IMR-90 (cell line): ENCODE data around the gene TFAP2A. TPM values are rescaled to one million over a fixed set of nuclear protein-coding genes. Genes with fewer than 3 reads are reported as not detected.

Experiments used
- ATAC-seq: fragments of 200-7000 bp; cut with Tn5 transposase; 2 replicates; pipeline ENCODE4 v1.9.1; 2020; ENCODE audit warnings: low read depth, mild to moderate bottlenecking, moderate library complexity
- BruUV-seq: library from RNA; stranded (reverse); fragments of 400-500 nt; replicated peaks from 2 replicates; lab custom pipeline; 2021; lab: Mats Ljungman, UMichigan
- CTCF ChIA-PET: fragments of 300-600 bp; formaldehyde crosslinking; extraction: SDS; loops from one replicate; lab custom pipeline; 2021; ENCODE audit warnings: antibody characterized with exemption; lab: Yijun Ruan, JAX
- POLR2A ChIA-PET: fragments of 300-600 bp; sonication (Branson Sonifier 250); formaldehyde crosslinking; loops from one replicate; lab custom pipeline; 2022; ENCODE audit warnings: antibody characterized with exemption; ENCODE audit not compliant: unreplicated experiment; lab: Charles Lee
- DNase-seq: peaks from one replicate; pipeline ENCODE4 v3.0.0; 2013
- H2AFZ ChIP-seq: replicated peaks from 2 replicates; pipeline ENCODE3; 2013; ENCODE audit warnings: low read length, mild to moderate bottlenecking; ENCODE audit not compliant: poor library complexity
- H2AK5ac ChIP-seq: 2 replicates; pipeline ENCODE4 v1.6.1; 2013; ENCODE audit warnings: low read depth, low read length, inconsistent platforms
- H2AK9ac ChIP-seq: replicated peaks from 2 replicates; pipeline ENCODE3; 2013; ENCODE audit warnings: mild to moderate bottlenecking, low read depth, low read length, moderate library complexity; ENCODE audit not compliant: poor library complexity
- H2BK120ac ChIP-seq: 2 replicates; pipeline ENCODE4 v1.6.1; 2013; ENCODE audit warnings: low read depth, low read length, inconsistent platforms
- H2BK15ac ChIP-seq: 3 replicates; pipeline ENCODE4 v1.6.1; 2013; ENCODE audit warnings: low read depth, low read length, inconsistent platforms
- H2BK20ac ChIP-seq: 2 replicates; pipeline ENCODE4 v1.6.1; 2013; ENCODE audit warnings: low read depth, mild to moderate bottlenecking, inconsistent platforms, low read length, moderate library complexity
- H2BK5ac ChIP-seq: 2 replicates; pipeline ENCODE4 v1.6.1; 2013; ENCODE audit warnings: mild to moderate bottlenecking, low read depth, low read length, inconsistent platforms; ENCODE audit not compliant: poor library complexity, severe bottlenecking
- H3K14ac ChIP-seq: replicated peaks from 2 replicates; pipeline ENCODE4 v1.6.1; 2013; ENCODE audit warnings: low read depth, low read length, inconsistent platforms
- H3K18ac ChIP-seq: 2 replicates; pipeline ENCODE4 v1.6.1; 2013; ENCODE audit warnings: low read depth, low read length, control low read depth
- H3K23ac ChIP-seq: 2 replicates; pipeline ENCODE4 v1.6.1; 2013; ENCODE audit warnings: low read depth, low read length, inconsistent platforms
- H3K27ac ChIP-seq: 2 replicates; pipeline ENCODE4 v1.5.1; 2013; ENCODE audit warnings: mild to moderate bottlenecking, control low read depth, low read length; ENCODE audit not compliant: insufficient read depth
- H3K27me3 ChIP-seq: 2 replicates; pipeline ENCODE4 v1.6.1; 2013; ENCODE audit warnings: low read length; ENCODE audit not compliant: control insufficient read depth, insufficient read depth
- H3K36me3 ChIP-seq: 2 replicates; pipeline ENCODE4 v1.6.1; 2013; ENCODE audit warnings: low read length, mixed read lengths; ENCODE audit not compliant: control insufficient read depth, insufficient read depth
- H3K4ac ChIP-seq: 2 replicates; pipeline ENCODE4 v1.6.1; 2013; ENCODE audit warnings: low read depth, low read length, inconsistent platforms
- H3K4me1 ChIP-seq: 2 replicates; pipeline ENCODE4 v1.6.1; 2013; ENCODE audit warnings: low read length, mixed read lengths; ENCODE audit not compliant: control insufficient read depth, insufficient read depth
- H3K4me2 ChIP-seq: 2 replicates; pipeline ENCODE4 v1.6.1; 2013; ENCODE audit warnings: low read depth, mild to moderate bottlenecking, control low read depth, low read length, moderate library complexity
- H3K4me3 ChIP-seq: 2 replicates; pipeline ENCODE4 v1.5.1; 2013; ENCODE audit warnings: low read depth, mild to moderate bottlenecking, control low read depth, low read length, moderate library complexity; ENCODE audit not compliant: insufficient read depth
- H3K56ac ChIP-seq: 2 replicates; pipeline ENCODE4 v1.6.1; 2013; ENCODE audit warnings: low read length, inconsistent platforms; ENCODE audit not compliant: insufficient read depth; ENCODE audit errors: extremely low read depth
- H3K79me1 ChIP-seq, 2 experiments: 2 replicates each; pipeline ENCODE4 v1.6.1; 2013; ENCODE audit warnings: low read length in 2 of 2, inconsistent platforms in 1 of 2, low read depth in 1 of 2
- H3K9ac ChIP-seq: 2 replicates; pipeline ENCODE4 v1.6.1; 2013; ENCODE audit warnings: low read depth, low read length, control low read depth
- H3K9me1 ChIP-seq: 2 replicates; pipeline ENCODE4 v1.6.1; 2013; ENCODE audit warnings: low read length, inconsistent platforms; ENCODE audit not compliant: insufficient read depth
- H3K9me3 ChIP-seq: 2 replicates; pipeline ENCODE4 v1.6.1; 2013; ENCODE audit warnings: low read length; ENCODE audit not compliant: control insufficient read depth, insufficient read depth
- H4K20me1 ChIP-seq: 2 replicates; pipeline ENCODE4 v1.6.1; 2013; ENCODE audit warnings: low read length, inconsistent platforms; ENCODE audit not compliant: insufficient read depth
- H4K5ac ChIP-seq: 2 replicates; pipeline ENCODE4 v1.6.1; 2013; ENCODE audit warnings: mild to moderate bottlenecking, low read depth, low read length, control low read depth
- H4K8ac ChIP-seq, 2 experiments: 2 replicates each; pipeline ENCODE4 v1.6.1; 2013; ENCODE audit warnings: low read depth in 2 of 2, low read length in 2 of 2, control low read depth in 1 of 2, inconsistent platforms in 1 of 2
- H4K91ac ChIP-seq: 2 replicates; pipeline ENCODE4 v1.6.1; 2013; ENCODE audit warnings: low read depth, low read length, inconsistent platforms; ENCODE audit not compliant: insufficient read depth
- CEBPB ChIP-seq: IDR thresholded peaks from 2 replicates; pipeline ENCODE4 v1.6.1; 2012; ENCODE audit warnings: low read depth, low read length, improper control_type of control experiment
- CHD1 ChIP-seq: IDR thresholded peaks from 2 replicates; pipeline ENCODE4 v1.6.1; 2012; ENCODE audit warnings: low read depth, low read length, improper control_type of control experiment
- ELK1 ChIP-seq: fragments of 150-350 bp; IDR thresholded peaks from 2 replicates; pipeline ENCODE4 v1.6.1; 2016; ENCODE audit warnings: low read depth, mild to moderate bottlenecking, low read length, moderate library complexity, borderline replicate concordance
- MAFK ChIP-seq: IDR thresholded peaks from 2 replicates; pipeline ENCODE4 v1.6.1; 2012; ENCODE audit warnings: low read depth, low read length, improper control_type of control experiment
- MAZ ChIP-seq: IDR thresholded peaks from 2 replicates; pipeline ENCODE4 v1.6.1; 2012; ENCODE audit warnings: low read depth, mild to moderate bottlenecking, low read length, improper control_type of control experiment, moderate library complexity, borderline replicate concordance
- MXI1 ChIP-seq: IDR thresholded peaks from 2 replicates; pipeline ENCODE4 v1.6.1; 2012; ENCODE audit warnings: low read depth, mild to moderate bottlenecking, low read length, moderate library complexity, borderline replicate concordance
- NFE2L2 ChIP-seq: fragments of 150-350 bp; IDR thresholded peaks from 2 replicates; pipeline ENCODE4 v1.6.1; 2016; ENCODE audit warnings: low read depth, mild to moderate bottlenecking, low read length
- RAD21 ChIP-seq: IDR thresholded peaks from 2 replicates; pipeline ENCODE4 v1.6.1; 2012; ENCODE audit warnings: low read length, improper control_type of control experiment
- RCOR1 ChIP-seq: IDR thresholded peaks from 2 replicates; pipeline ENCODE4 v1.6.1; 2012; ENCODE audit warnings: mild to moderate bottlenecking, low read length, improper control_type of control experiment; ENCODE audit not compliant: insufficient replicate concordance
- RFX5 ChIP-seq: IDR thresholded peaks from 2 replicates; pipeline ENCODE4 v1.8.0; 2012; ENCODE audit warnings: low read depth, mild to moderate bottlenecking, low read length, moderate library complexity
- USF2 ChIP-seq: fragments of 150-350 bp; IDR thresholded peaks from 2 replicates; pipeline ENCODE4 v1.6.1; 2017; ENCODE audit warnings: mild to moderate bottlenecking, antibody characterized with exemption, low read length, low read depth
- WGBS, 2 experiments: methylation state at CpG; one replicate each; pipeline versions ENCODE4 v1.1.5 to v1.1.7; 2013; ENCODE audit warnings: missing lambda C conversion rate in 2 of 2; ENCODE audit not compliant: insufficient read length in 1 of 2; ENCODE audit errors: extremely low coverage in 2 of 2; 5-methylcytosine and 5-hydroxymethylcytosine counted together
- dilution Hi-C: fragments of 300-500 bp; cut with HindIII; formaldehyde crosslinking; loops from one replicate; pipeline ENCODE4 v1.14.3; 2018; ENCODE audit warnings: low sequenced_read_pairs; ENCODE audit not compliant: unreplicated experiment
- in situ Hi-C: fragments of 300-500 bp; cut with MboI; formaldehyde crosslinking; loops from 3 replicates; pipeline ENCODE4 v1.14.3; 2019; ENCODE audit warnings: low sequenced_read_pairs, inconsistent platforms, mixed read lengths
- intact Hi-C: fragments of 100-400 bp; cut with micrococcal nuclease; formaldehyde crosslinking; loops from 2 replicates; pipeline ENCODE4 v1.10.0; 2022
- polyA plus RNA-seq, 3 experiments: library from polyadenylated mRNA; depleted of rRNA; stranded (reverse); fragments of >200 nt; gene quantifications; 2 replicates each; pipeline ENCODE4 v1.2.3, GENCODE V29; 2012; ENCODE audit warnings: low replicate concordance in 1 of 3
- total RNA-seq: library from RNA; depleted of rRNA; stranded (reverse); fragments of >200 nt; gene quantifications from 2 replicates; pipeline ENCODE4 v1.2.3, GENCODE V29; 2012

TFAP2A gene
- total and polyA plus RNA-seq, 2 of the 4 experiments (the other 2 are of a cell fraction), result 0.72 to 7.1 TPM

- TF ChIP-seq ELK1, result no peak
Observed at GRCh38 chr6:10441004-10441654, 26.3 kb upstream of the TFAP2A start (continued).

- Histone ChIP-seq H2BK5ac (no peak overlapping the region), H3K9me3 (no peaks in the 10 kb centered on the region), H3K27ac (no peak overlapping the region), H2AK5ac (no peak overlapping the region), H3K4ac (no peak overlapping the region), H3K4me2 (no peak overlapping the region), H3K36me3 (no peaks in the 10 kb centered on the region), H3K9me1 (no peaks in the 10 kb centered on the region; the same call in 1 of the 2 replicates), H3K14ac (no peak overlapping the region), H3K79me1 (no peaks in the 10 kb centered on the region), H3K27me3 (no peaks in the 10 kb centered on the region), H3K23ac (no peak overlapping the region), H2AK9ac (no peak overlapping the region), H3K4me3 (no peak overlapping the region), H3K56ac (no peak overlapping the region), H2BK15ac (no peak overlapping the region), H2BK120ac (no peak overlapping the region), H4K91ac (no peak overlapping the region), H2BK20ac (no peak overlapping the region), H3K18ac (no peak overlapping the region), H2AFZ (no peak overlapping the region), H4K8ac (no peak overlapping the region), H3K9ac (no peak overlapping the region), H4K20me1 (no peaks in the 10 kb centered on the region), H3K4me1 (peaks cover 4% of the 10 kb centered on the region), H4K5ac (no peak overlapping the region)
- no peak for DNase-seq
- POLR2A ChIA-PET, result no interaction called here
- no CpG with 5 or more reads among the region's 3 CpGs for WGBS, 2 experiments
- intact Hi-C loops (no loop called here), dilution Hi-C loops (no loop called here), in situ Hi-C loops (loop anchor here (5.0 kb wide), 1 partner anchor 1456 kb away; no protein-coding TSS in a partner anchor)
- TF ChIP-seq NFE2L2 (no peak), MAZ (no peak), CEBPB (no peak), CHD1 (no peak), RAD21 (no peak), RCOR1 (no peak), USF2 (no peak), ELK1 (no peak), MXI1 (no peak), MAFK (no peak), RFX5 (no peak)
- no TSS peak for BruUV-seq
- no peak for ATAC-seq
- CTCF ChIA-PET, result no interaction called here
Observed at GRCh38 chr6:10437891-10438290, 23.0 kb upstream of the TFAP2A start.
